CD4-positive, alpha-beta memory T cell (primary cell): Measurements from ENCODE around the gene CNNM1. TPM values are rescaled to one million over a fixed set of nuclear protein-coding genes. Genes with fewer than 3 reads are reported as not detected.

Experiments used
- CTCF ChIA-PET: fragments of 350-600 bp; sonication (Branson Sonifier 250); formaldehyde crosslinking; loops from one replicate; lab custom pipeline; 2021; ENCODE audit warnings: inconsistent platforms; ENCODE audit not compliant: partially characterized antibody; lab: Charles Lee
- POLR2A ChIA-PET: fragments of 350-600 bp; sonication (Branson Sonifier 250); formaldehyde crosslinking; loops from one replicate; lab custom pipeline; 2021; ENCODE audit not compliant: partially characterized antibody; lab: Charles Lee
- DNase-seq, 5 donors: peaks; one replicate each; pipeline versions ENCODE4 v3.0.0 to v3.0.0-alpha.2; 2020 to 2022; ENCODE audit warnings: mixed read lengths in 1 of 5
- H3K27ac ChIP-seq: one replicate; pipeline ENCODE4 v1.7.0; 2013; ENCODE audit warnings: low read depth, low read length
- H3K27me3 ChIP-seq: 2 replicates; pipeline ENCODE4 v1.7.0; 2013; ENCODE audit warnings: mild to moderate bottlenecking, low read length, moderate library complexity; ENCODE audit not compliant: insufficient read depth
- H3K36me3 ChIP-seq: 2 replicates; pipeline ENCODE4 v1.7.0; 2013; ENCODE audit warnings: mild to moderate bottlenecking, low read length, moderate library complexity; ENCODE audit not compliant: insufficient read depth
- H3K4me1 ChIP-seq: 2 replicates; pipeline ENCODE4 v1.7.0; 2013; ENCODE audit warnings: mild to moderate bottlenecking, low read length, moderate library complexity; ENCODE audit not compliant: insufficient read depth
- H3K4me3 ChIP-seq, 2 donors: one replicate each; pipeline ENCODE4 v1.7.0; 2013; ENCODE audit warnings: low read length in 2 of 2, mild to moderate bottlenecking in 1 of 2
- H3K9me3 ChIP-seq, 2 donors: one replicate each; pipeline ENCODE4 v1.7.0; 2013; ENCODE audit warnings: low read length in 2 of 2, control low read depth in 1 of 2; ENCODE audit not compliant: control insufficient read depth in 1 of 2
- H3K27ac Mint-ChIP-seq, 7 donors: one replicate each; pipeline ENCODE4 v1.8.0; 2020 to 2021; ENCODE audit warnings: mixed read lengths in 7 of 7, mild to moderate bottlenecking in 6 of 7, inconsistent platforms in 3 of 7, moderate library complexity in 3 of 7
- H3K27me3 Mint-ChIP-seq, 2 donors: one replicate each; pipeline ENCODE4 v1.8.0; 2020 to 2021; ENCODE audit warnings: mixed read lengths in 2 of 2
- H3K36me3 Mint-ChIP-seq, 2 donors: one replicate each; pipeline ENCODE4 v1.8.0; 2020 to 2021; ENCODE audit warnings: mixed read lengths in 2 of 2, inconsistent platforms in 1 of 2, mild to moderate bottlenecking in 1 of 2
- H3K4me1 Mint-ChIP-seq, 4 donors: one replicate each; pipeline ENCODE4 v1.8.0; 2020 to 2021; ENCODE audit warnings: mixed read lengths in 4 of 4, mild to moderate bottlenecking in 1 of 4
- H3K4me3 Mint-ChIP-seq, 8 donors: one replicate each; pipeline ENCODE4 v1.8.0; 2020 to 2021; ENCODE audit warnings: mixed read lengths in 8 of 8, mild to moderate bottlenecking in 7 of 8, moderate library complexity in 6 of 8, inconsistent platforms in 3 of 8
- H3K9me3 Mint-ChIP-seq, 8 donors: one replicate each; pipeline ENCODE4 v1.8.0; 2020 to 2021; ENCODE audit warnings: mixed read lengths in 8 of 8, mild to moderate bottlenecking in 5 of 8, inconsistent platforms in 3 of 8, moderate library complexity in 1 of 8
- intact Hi-C: fragments of 100-400 bp; cut with micrococcal nuclease; formaldehyde crosslinking; loops from one replicate; pipeline ENCODE4 v1.15.1; 2023
- polyA plus RNA-seq, 2 donors: library from polyadenylated mRNA; unstranded; fragments of 300-500 nt; fragmentation: Illumina TruSeq; gene quantifications; one replicate each; pipeline ENCODE4 v1.2.3, GENCODE V29; 2021
- total RNA-seq, 2 experiments: library from RNA; stranded (reverse); gene quantifications; one replicate each; pipeline ENCODE4 v1.2.3, GENCODE V29; 2021

The CNNM1 gene
- total and polyA plus RNA-seq, 4 experiments from 2014 or later = 0.03 to 0.75 (median 0.47) TPM; not detected in 1

GRCh38 chr10:99394256-99394655 lies 65.1 kb downstream of the CNNM1 start:
- no peak for DNase-seq
- Mint-ChIP-seq H3K4me1 (peaks cover 0 to 8% (median 5%) of the 10 kb centered on the region in 4 donors), H3K27ac (peak overlapping the region in 1 of 7 donors; percentile 9), H3K9me3 (no peaks in the 10 kb centered on the region), H3K36me3 (peaks cover 6 to 29% of the 10 kb centered on the region in 2 donors), H3K4me3 (no peak overlapping the region), H3K27me3 (no peaks in the 10 kb centered on the region)
- Histone ChIP-seq H3K4me1 (no peaks in the 10 kb centered on the region), H3K27me3 (no peaks in the 10 kb centered on the region), H3K27ac (no peak overlapping the region), H3K4me3 (no peak overlapping the region), H3K36me3 (no peaks in the 10 kb centered on the region), H3K9me3 (no peaks in the 10 kb centered on the region)
- intact Hi-C loops = no loop called here
- ChIA-PET POLR2A (no interaction called here), CTCF (interaction anchor here (2.8 to 4.8 kb wide), 2 partner anchors 42 to 217 kb away, joined by 15 to 35 read pairs; no protein-coding TSS in a partner anchor)

DNA sequence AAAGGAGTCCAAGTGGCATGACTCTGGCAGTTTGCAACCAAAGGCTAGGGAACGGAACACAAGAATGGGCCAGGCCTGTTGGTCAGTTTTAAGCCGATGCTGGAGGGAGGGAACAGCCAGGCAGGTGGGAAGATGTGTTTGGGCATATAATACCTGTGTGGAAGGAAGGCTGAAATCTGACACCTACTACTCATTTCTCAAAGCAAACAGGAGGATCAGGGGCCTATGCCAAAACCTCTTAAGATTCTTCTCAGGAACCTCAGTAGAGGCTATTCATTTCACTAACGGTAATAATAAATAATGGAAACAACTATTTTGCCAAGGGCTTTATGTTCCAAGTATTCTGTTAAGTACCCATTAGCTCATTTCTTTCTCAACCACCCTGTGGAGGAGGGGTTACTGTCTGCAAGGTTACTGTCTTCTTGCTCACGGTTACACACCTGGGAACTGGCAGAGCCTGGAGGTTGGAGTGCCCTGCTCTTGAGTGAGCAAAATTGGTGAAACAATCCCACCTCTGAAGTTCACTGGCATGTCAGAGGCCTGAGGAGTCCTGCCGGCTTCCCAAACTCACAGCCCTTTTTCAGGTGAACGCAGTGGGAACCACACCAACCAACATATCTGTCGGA lies 65.7 kb downstream of the CNNM1 start:
- Mint-ChIP-seq H3K27ac (peak overlapping the region in 3 of 7 donors; percentile 9 to 41 (median 30)), H3K36me3 (peaks cover 10 to 35% of the 10 kb centered on the region in 2 donors)
- CTCF ChIA-PET = interaction anchor here (4.8 kb wide), 1 partner anchor 217 kb away, joined by 35 read pairs; no protein-coding TSS in a partner anchor

GRCh38 chr10:99395750-99396445 lies 66.7 kb downstream of the CNNM1 start:
- Mint-ChIP-seq H3K36me3 (peaks cover 14 to 41% of the 10 kb centered on the region in 2 donors), H3K9me3 (no peaks in the 10 kb centered on the region), H3K27me3 (no peaks in the 10 kb centered on the region), H3K4me3 (no peak overlapping the region), H3K27ac (peak overlapping the region in 5 of 7 donors; percentile 25 to 79 (median 66)), H3K4me1 (peaks cover 0 to 8% (median 5%) of the 10 kb centered on the region in 4 donors)
- Histone ChIP-seq H3K4me1 (no peaks in the 10 kb centered on the region), H3K27me3 (no peaks in the 10 kb centered on the region), H3K4me3 (no peak overlapping the region), H3K27ac (no peak overlapping the region), H3K9me3 (no peaks in the 10 kb centered on the region), H3K36me3 (no peaks in the 10 kb centered on the region)
- CTCF ChIA-PET = no interaction called here
- DNase-seq = no peak
- intact Hi-C loops = no loop called here
- POLR2A ChIA-PET = no interaction called here

More for the DNA sequence above, 65.7 kb downstream of the CNNM1 start:
- Histone ChIP-seq H3K4me3 (no peak overlapping the region), H3K9me3 (no peaks in the 10 kb centered on the region), H3K4me1 (no peaks in the 10 kb centered on the region), H3K27me3 (no peaks in the 10 kb centered on the region), H3K36me3 (no peaks in the 10 kb centered on the region), H3K27ac (no peak overlapping the region)
- H3K4me3 Mint-ChIP-seq = no peak overlapping the region
- H3K27me3 Mint-ChIP-seq = no peaks in the 10 kb centered on the region
- DNase-seq = no peak
- peaks cover 0 to 8% (median 5%) of the 10 kb centered on the region in 4 donors for H3K4me1 Mint-ChIP-seq
- POLR2A ChIA-PET = no interaction called here
- intact Hi-C loops = no loop called here
- no peaks in the 10 kb centered on the region for H3K9me3 Mint-ChIP-seq

DNA sequence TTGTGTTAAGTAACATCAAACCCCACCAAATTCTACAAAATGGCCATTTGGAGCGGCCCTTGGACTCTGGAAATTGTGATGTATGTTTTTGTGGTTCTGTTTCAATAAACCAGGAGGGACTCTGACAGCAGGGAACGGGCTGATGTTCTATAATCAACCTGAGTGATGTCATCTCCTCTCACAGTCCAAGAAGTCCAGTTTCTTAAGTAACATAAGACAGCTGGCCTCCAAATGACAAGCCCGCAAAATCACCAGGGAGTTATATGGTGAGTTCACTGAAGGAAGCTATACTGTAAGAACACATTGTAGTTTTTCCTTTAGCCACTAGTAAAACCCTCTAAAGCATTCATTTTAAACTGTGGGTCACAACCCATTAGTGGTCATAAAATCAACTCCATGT lies 67.3 kb downstream of the CNNM1 start:
- POLR2A ChIA-PET = no interaction called here
- Mint-ChIP-seq H3K4me1 (peaks cover 0 to 8% (median 5%) of the 10 kb centered on the region in 4 donors), H3K27ac (no peak overlapping the region), H3K27me3 (no peaks in the 10 kb centered on the region), H3K4me3 (no peak overlapping the region), H3K36me3 (peaks cover 14 to 45% of the 10 kb centered on the region in 2 donors), H3K9me3 (no peaks in the 10 kb centered on the region)
- Histone ChIP-seq H3K36me3 (no peaks in the 10 kb centered on the region), H3K27me3 (no peaks in the 10 kb centered on the region), H3K9me3 (no peaks in the 10 kb centered on the region), H3K27ac (no peak overlapping the region), H3K4me1 (no peaks in the 10 kb centered on the region), H3K4me3 (no peak overlapping the region)
- CTCF ChIA-PET = no interaction called here
- intact Hi-C loops = no loop called here
- DNase-seq = no peak

DNA sequence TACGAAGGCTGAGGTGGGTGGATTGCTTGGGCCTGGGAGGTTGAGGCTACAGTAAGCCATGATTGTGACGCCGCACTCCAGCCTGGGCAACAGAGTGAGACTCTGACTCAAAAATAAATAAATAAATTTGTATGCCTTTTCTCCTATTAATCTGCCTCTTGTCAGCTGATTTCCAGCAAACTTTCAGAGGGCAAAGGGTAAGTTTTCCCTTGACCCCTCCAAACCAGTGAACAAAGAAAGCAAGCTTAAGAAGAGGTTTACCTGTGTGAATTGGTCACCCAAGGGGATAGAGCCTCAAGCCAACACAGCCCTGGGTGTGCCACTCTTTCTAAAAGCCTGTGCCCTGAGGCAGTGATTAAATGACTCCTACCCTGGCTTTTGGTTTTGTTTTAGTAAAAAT lies 70.5 kb downstream of the CNNM1 start:
- H3K4me3 Mint-ChIP-seq = no peak overlapping the region
- no peaks in the 10 kb centered on the region for H3K27me3 Mint-ChIP-seq
- H3K4me3 ChIP-seq = no peak overlapping the region
- H3K27ac Mint-ChIP-seq = peak overlapping the region in 1 of 7 donors; percentile 22
- peaks cover 32 to 72% of the 10 kb centered on the region in 2 donors for H3K36me3 Mint-ChIP-seq
- peaks cover 0 to 4% (median 2%) of the 10 kb centered on the region in 4 donors for H3K4me1 Mint-ChIP-seq
- intact Hi-C loops = no loop called here
- ChIA-PET CTCF (interaction anchor here (1.3 to 1.6 kb wide), 2 partner anchors 11 to 63 kb away, joined by 3 to 4 read pairs; no protein-coding TSS in a partner anchor), POLR2A (no interaction called here)
- H3K36me3 ChIP-seq = peaks cover 23% of the 10 kb centered on the region
- no peak overlapping the region for H3K27ac ChIP-seq
- no peaks in the 10 kb centered on the region for H3K27me3 ChIP-seq
- no peak for DNase-seq
- no peaks in the 10 kb centered on the region for H3K9me3 Mint-ChIP-seq
- no peaks in the 10 kb centered on the region for H3K9me3 ChIP-seq
- no peaks in the 10 kb centered on the region for H3K4me1 ChIP-seq

DNA sequence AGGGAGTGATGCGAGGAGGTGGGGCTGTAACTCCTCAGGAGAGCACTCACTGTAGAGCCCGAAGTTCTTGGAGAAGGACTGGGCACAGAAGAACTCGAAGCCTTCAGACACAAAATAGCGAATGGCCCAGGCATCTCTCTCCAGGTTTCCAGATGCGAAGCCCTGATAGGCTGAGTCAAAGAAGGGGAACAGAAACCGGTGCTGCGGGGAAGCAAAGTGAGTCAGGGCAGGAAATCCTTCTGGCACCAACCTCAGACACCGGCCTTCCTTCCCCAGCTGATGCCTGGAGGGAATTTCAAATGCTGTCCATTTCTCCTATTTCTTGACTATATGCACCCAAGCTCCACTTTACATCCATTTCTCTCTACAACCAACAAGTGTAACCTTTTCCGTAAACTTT lies 74.5 kb downstream of the CNNM1 start:
- no peak for DNase-seq
- Mint-ChIP-seq H3K36me3 (peaks cover 57 to 79% of the 10 kb centered on the region in 2 donors), H3K9me3 (no peaks in the 10 kb centered on the region), H3K4me3 (no peak overlapping the region), H3K27me3 (no peaks in the 10 kb centered on the region), H3K27ac (no peak overlapping the region), H3K4me1 (no peaks in the 10 kb centered on the region)
- Histone ChIP-seq H3K4me1 (no peaks in the 10 kb centered on the region), H3K36me3 (peaks cover 42% of the 10 kb centered on the region), H3K27ac (no peak overlapping the region), H3K9me3 (no peaks in the 10 kb centered on the region), H3K4me3 (no peak overlapping the region), H3K27me3 (no peaks in the 10 kb centered on the region)
- POLR2A ChIA-PET = no interaction called here
- intact Hi-C loops = no loop called here
- CTCF ChIA-PET = interaction anchor here (1.2 to 5.1 kb wide), 2 partner anchors 11 to 208 kb away, joined by 4 to 34 read pairs; no protein-coding TSS in a partner anchor

- peaks cover 0 to 5% (median under 1%) of the 10 kb centered on the region in 4 donors for H3K4me1 Mint-ChIP-seq
- intact Hi-C loops = no loop called here
- no peak overlapping the region for H3K27ac Mint-ChIP-seq
- CTCF ChIA-PET = interaction anchor here (1.4 kb wide), 1 partner anchor 30 kb away, joined by 3 read pairs; no protein-coding TSS in a partner anchor
- DNase-seq = no peak
- no peak overlapping the region for H3K27ac ChIP-seq
- H3K9me3 Mint-ChIP-seq = no peaks in the 10 kb centered on the region
- peaks cover 42% of the 10 kb centered on the region for H3K36me3 ChIP-seq
- no peak overlapping the region for H3K4me3 ChIP-seq
- no peaks in the 10 kb centered on the region for H3K9me3 ChIP-seq
- H3K4me1 ChIP-seq = no peaks in the 10 kb centered on the region
- no peaks in the 10 kb centered on the region for H3K27me3 Mint-ChIP-seq
- POLR2A ChIA-PET = no interaction called here
- H3K36me3 Mint-ChIP-seq = peaks cover 53 to 66% of the 10 kb centered on the region in 2 donors
- H3K27me3 ChIP-seq = no peaks in the 10 kb centered on the region
- H3K4me3 Mint-ChIP-seq = no peak overlapping the region
These were observed 77.0 kb downstream of the CNNM1 start for GRCh38 chr10:99406149-99406548.
